Stimulated activated CD4-positive, alpha-beta T cell treated with anti-CD3 and anti-CD28 coated beads, Interleukin-1b, Interleukin-23, amount 100 ng/mL, for 4 hours (primary cell): Measurements from ENCODE around the gene BRAF.
"Not testable (repeated sequence)": the region's sequence is repeated elsewhere in the genome, so short reads cannot be mapped to it uniquely, and the experiment has no call there.

Source experiments
- DNase-seq, 2 donors: peaks; one replicate each; pipeline ENCODE4 v3.0.0-alpha.2; 2020; ENCODE audit warnings: low read depth in 2 of 2

The BRAF gene

GRCh38 chr7:140918236-140918635, 6.5 kb downstream of the BRAF start:
- DNase-seq, result no peak

GRCh38 chr7:140917258-140917657, 7.5 kb downstream of the BRAF start:
- DNase-seq, result no peak

GRCh38 chr7:140915935-140916555, 8.7 kb downstream of the BRAF start:
- no peak for DNase-seq

- no peak for DNase-seq
These were observed 10.6 kb downstream of the BRAF start for GRCh38 chr7:140914083-140914482.

GRCh38 chr7:140913596-140913928, 11.2 kb downstream of the BRAF start:
- DNase-seq, result not testable (repeated sequence)

- DNase-seq, result no peak
These were observed 13.0 kb downstream of the BRAF start for GRCh38 chr7:140911746-140912145.

GRCh38 chr7:140909476-140910161, 15.1 kb downstream of the BRAF start:
- no peak for DNase-seq

GRCh38 chr7:140908361-140908760, 16.4 kb downstream of the BRAF start:
- DNase-seq, result no peak

GRCh38 chr7:140903741-140904480, 20.8 kb downstream of the BRAF start:
- no peak for DNase-seq

- no peak for DNase-seq
These were observed 22.3 kb downstream of the BRAF start for GRCh38 chr7:140902303-140902953.

- DNase-seq, result no peak
These were observed 22.8 kb downstream of the BRAF start for GRCh38 chr7:140901941-140902302.

- DNase-seq, result no peak
These were observed 24.8 kb downstream of the BRAF start for GRCh38 chr7:140899883-140900282.

GRCh38 chr7:140898786-140899536, 25.8 kb downstream of the BRAF start:
- DNase-seq, result no peak

- no peak for DNase-seq
These were observed 27.7 kb downstream of the BRAF start for GRCh38 chr7:140896996-140897395.

- no peak for DNase-seq
These were observed 35.1 kb downstream of the BRAF start for GRCh38 chr7:140889645-140890044.

- DNase-seq, result no peak
These were observed 35.6 kb downstream of the BRAF start for GRCh38 chr7:140889150-140889549.

- no peak for DNase-seq
These were observed 36.6 kb downstream of the BRAF start for GRCh38 chr7:140888087-140888486.

GRCh38 chr7:140885735-140886334, 38.9 kb downstream of the BRAF start:
- DNase-seq, result no peak

- DNase-seq, result no peak
These were observed 41.4 kb downstream of the BRAF start for GRCh38 chr7:140883378-140883777.

- DNase-seq, result not testable (repeated sequence)
These were observed 41.9 kb downstream of the BRAF start for GRCh38 chr7:140882834-140883233.

- no peak for DNase-seq
These were observed 43.1 kb downstream of the BRAF start for GRCh38 chr7:140881507-140882228.
